Ureter (tissue), 1 donor: ENCODE results near the gene CHST11. TPM values are rescaled to one million over a fixed set of nuclear protein-coding genes. Genes with fewer than 3 reads are reported as not detected.

ENCODE experiments used
- DNase-seq: peaks from one replicate; pipeline ENCODE4 v3.0.0-alpha.2; 2020; ENCODE audit warnings: low spot score
- total RNA-seq: library from RNA; stranded (reverse); gene quantifications from one replicate; pipeline ENCODE4 v1.2.4, GENCODE V29; 2023
- donor health status: DM: yes; HTN: yes; CAD: no.

The CHST11 gene
- total RNA-seq, 1 donor from 2014 or later = 10.8 TPM

DNA sequence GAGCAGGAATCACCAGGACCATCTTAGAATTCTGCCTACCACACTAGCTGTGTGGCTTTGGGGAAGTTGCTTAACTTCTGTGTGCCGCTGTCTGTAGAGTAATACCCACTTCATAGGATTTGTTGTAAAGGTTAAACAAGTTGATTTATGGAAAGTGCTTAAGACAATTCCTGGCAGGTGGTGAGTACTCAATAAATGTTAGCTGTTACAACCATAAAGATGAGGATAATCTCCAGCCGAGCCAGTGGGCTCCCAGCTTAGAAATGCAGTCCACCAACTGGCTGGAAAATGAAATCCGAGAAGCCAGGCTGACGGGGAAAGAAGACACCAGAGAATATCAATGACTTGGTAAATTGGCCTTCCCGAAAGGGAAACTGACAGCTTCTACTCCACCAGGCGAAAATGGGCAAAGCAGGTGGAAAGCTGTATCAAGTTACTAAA lies 173.5 kb downstream of the CHST11 start:
- no peak for DNase-seq

DNA sequence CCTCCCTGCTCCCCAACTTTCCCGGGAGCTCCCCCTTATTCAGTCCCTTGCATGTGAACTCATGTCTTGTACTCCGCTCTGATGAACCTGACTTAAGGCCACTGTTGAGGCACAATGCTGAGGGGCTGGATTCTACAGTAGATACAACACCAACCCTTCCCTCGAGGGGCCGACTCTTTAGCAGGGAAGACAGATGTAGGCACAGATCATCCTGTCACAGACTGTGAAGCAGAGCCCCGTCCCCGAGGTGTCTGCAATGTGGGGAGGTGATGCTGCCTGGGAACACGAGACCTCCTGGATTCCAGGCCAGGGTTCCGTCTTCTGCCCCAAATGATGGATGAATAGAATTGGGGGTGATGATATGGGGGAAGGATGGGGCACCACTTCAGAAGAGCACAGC lies 175.1 kb downstream of the CHST11 start:
- DNase-seq = no peak

DNA sequence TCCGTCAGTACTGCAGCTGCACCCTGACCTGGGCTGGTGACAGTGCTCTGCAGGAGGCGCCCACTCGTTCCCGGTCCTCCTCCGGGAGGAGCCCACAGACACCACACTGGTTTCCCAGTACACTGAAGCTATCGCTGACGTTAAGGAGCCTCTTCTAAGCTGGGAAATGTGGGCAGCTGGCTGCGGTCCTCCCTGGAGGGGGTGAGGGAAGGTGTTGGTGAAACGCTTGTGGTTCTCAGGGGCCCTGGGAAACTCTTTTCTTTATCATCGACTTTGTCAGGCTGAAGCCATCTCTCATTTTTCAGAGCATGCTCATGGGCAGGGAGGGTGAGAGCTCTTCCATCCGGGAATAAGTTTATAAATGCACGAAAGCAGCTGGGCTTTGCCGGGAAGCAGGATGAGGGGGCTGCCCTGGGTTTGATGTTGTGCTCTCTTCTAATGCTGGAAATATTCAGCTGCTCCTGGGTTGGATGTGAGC lies 176.0 kb downstream of the CHST11 start:
- DNase-seq = no peak

DNA sequence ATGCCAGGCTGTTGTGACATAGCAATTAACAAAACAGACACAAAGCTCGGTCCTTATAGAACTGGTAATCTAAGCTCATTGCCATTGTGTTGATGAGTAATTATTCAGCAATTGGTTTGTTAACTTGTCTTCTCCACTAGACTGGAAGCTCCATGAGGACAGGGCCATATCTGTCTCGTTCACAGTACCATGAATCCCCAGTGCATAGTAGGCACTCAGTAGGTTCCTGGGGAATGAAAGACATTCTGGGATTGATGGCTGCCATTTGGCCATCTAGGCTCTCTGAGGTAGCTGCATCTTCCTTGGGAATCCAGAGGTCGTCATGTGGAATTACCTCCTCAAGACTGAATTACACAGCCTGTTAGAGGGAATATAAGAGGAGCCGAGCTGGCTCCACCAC lies 177.3 kb downstream of the CHST11 start:
- no peak for DNase-seq

DNA sequence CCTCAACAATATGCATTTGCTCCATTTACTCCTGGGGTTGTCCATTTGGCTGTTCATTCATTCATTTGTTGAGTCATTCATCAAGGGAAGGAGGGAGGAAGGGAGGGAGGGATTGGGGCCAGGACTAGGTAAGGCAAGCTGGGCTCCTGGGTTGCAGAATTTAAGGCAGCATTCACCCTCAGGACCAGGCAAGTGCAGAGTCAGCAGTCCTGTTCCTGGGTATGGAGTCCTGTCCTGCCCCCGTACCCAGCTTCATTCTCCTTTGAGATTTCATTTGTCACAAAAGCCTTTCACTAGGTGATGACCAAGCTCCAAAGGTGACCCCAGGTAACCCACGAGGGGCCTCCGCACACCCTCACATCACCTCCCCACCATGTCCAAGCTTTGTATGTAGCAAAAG lies 178.1 kb downstream of the CHST11 start:
- DNase-seq = no peak

DNA sequence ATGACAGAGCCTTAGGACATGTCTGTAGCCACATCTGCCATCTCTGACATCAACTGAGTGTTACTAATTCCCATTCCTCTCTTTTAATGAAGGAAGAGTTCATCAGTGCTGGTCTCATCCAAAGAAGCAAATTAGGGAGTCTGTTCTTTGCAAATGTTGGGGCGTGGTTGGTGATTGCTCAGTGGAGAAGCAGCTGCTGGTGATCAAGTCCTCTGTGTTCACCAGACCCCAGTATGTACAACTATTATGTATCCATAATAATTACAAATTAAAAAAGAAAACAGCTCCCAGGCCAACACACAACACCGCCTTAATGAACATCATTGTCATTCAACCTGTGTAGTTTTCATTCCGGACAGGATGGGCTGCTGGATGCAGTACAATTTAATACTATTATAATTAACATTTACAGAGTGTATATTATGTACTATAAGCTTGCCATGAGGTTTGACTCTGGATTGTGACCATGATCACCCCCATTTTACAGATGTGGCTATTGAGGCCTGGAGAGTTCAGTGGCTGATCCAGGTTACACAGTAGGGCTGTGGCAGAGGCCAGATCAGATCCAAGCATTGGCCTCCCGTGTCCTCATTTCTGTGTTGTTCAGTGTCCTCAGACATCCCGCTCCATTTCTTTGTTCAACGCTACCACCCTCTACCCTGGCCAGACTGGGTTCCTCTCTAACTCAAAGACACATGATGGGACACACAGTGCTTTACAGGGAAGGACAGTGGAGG lies 179.0 kb downstream of the CHST11 start:
- DNase-seq = no peak

DNA sequence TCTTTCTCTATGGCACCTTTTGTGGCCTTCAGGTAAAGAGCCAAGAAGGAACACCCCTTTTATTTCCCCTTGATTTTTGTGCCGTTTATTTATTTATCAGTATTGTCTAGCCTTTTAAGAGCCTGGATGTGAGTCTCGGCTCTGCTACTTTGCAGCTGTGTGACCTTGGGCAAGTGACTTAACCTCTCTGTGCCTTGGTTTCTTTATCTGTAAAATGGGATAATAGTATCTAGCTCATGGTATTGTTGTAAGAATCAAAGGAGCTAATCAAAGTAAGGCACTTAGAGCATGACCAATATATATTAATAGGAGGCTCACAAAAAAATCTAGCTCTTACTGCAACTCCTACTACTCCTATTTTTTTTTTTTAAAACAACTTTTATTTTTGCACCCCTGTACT lies 179.7 kb downstream of the CHST11 start:
- no peak for DNase-seq

DNA sequence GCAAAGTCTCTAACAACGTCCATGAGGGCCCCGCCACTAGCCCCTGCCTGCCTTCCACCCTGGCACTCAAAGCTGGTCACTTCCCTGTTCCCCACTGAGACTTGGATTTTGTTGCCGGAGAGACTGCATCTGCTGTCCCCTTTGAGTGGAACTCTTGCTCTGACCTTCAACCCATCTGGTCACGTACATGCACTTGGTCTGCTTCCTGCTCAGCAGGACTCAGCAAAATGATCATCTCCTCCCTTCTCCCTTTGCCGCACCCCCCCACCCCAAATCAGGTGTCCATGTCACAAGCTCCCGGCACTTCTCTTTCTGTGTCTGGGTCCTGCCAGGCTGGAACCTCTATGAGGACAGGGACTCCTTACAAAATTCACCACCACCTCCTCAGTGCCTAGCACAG lies 180.9 kb downstream of the CHST11 start:
- DNase-seq = no peak

DNA sequence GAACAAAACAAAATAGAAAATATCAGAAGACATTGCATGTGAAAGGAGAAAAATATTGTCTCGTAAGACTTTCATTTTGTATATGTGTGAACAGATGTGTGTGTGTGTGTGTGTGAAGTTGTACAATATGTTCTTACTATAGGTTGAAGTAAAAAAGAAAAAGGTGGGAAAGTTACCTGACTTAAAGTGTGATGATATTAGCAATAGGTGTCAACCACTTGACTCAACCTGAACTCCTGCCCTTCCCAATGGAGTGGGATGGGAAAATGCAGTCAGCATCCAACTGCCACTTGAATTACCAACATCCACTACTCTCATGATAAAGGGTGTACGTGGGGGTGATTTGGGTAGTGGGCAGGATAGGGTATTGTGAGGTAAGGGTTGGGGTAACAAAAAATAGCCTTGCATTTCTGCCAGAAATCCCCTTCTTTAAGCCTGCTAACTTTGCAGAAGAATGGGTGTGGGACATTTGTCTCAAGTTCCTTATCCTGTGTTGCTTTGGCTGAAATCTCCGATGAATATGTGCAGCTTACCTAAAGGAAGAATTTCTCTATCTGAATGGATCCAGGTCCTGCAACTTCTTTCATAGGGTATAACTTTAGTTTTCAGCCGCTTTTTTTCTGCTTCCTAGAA lies 181.6 kb downstream of the CHST11 start:
- DNase-seq = no peak

DNA sequence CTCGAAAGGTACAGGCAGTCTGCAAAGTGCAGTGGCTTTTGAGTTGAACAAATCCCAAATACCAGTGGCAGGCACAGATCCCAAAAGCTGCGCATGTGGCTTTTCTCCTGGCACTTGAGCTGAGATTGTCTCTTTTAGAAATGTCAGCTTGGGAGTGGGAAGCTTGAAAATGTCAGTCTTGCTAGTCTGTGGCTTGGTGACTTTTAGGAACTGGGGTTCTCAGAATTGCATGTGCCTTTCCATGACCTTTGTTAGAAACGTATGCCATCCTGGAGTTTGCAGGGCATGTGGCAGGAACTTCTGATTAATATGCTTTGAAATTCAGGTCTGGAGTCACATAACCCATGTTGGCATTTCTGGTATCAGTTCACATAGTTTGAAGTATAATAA lies 182.1 kb downstream of the CHST11 start:
- DNase-seq = no peak

DNA sequence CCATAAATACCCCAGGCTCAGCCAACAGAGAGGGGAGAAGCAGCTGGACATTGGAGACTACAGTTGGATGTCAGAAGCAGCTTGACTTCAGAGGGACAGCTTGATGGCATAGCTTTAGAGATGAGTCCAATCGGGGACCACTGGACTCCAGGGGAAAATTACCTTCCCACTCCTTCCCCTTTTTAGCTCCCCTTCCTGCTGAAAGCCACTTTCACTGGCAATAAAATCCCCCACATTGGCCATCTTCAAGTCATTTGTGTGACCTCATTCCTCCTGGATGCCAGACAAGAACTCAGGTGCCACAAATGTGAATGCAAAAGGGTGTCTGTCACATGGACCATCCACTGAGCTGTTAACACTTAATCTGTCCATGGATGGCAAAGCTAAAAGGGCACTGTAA lies 184.2 kb downstream of the CHST11 start:
- DNase-seq = no peak

DNA sequence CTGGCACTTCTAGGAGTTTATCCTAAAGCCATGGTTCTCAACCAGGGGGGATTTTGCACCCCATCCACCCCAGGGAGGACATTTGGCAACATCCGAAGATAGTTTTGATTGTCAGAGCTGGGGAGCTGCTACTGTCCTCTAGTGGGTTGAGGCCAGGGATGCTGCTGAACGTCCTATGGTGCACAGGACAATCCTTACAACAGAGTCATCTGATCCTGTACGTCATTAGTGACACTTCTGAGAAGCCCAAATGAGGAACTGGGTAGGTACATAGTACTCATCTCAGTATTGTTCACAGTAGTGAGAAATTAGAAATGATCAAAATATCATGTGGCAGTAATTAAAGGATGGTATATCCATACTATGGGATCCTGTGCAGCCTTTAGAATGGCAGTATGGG lies 185.1 kb downstream of the CHST11 start:
- DNase-seq = no peak

DNA sequence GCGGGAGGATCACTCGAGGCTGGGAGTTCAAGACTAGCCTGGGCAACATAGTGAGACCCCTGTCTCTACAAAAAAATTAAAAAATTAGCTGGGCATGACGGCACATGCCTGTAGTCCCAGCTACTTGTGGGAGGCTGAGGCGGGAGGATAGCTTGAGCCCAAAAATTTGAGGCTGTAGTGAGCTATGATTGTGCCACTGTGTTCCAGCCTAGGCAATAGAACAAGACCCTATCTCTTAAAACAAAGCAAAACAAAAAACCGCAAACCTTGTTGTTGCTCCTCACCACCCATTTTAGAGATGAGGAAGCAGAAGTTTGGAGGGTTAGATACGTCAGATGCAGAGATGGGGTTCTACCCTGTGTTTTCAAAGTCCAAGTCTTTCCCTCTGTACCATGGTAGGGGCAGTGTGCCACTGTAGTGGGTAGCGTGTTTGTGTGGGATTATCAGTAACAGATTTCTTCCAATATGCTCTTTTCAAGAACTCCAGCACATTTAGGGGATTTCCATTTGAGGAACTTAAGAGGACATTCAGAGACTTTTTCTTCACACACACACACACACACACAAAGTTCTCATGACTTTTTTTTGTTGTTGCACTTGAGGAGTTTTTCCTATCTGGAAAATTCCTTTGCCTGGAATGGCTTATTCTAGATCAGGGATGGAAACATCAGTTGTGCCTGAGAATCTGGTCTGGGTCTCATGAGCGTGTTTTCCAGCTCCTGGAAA lies 186.5 kb downstream of the CHST11 start:
- DNase-seq = no peak

DNA sequence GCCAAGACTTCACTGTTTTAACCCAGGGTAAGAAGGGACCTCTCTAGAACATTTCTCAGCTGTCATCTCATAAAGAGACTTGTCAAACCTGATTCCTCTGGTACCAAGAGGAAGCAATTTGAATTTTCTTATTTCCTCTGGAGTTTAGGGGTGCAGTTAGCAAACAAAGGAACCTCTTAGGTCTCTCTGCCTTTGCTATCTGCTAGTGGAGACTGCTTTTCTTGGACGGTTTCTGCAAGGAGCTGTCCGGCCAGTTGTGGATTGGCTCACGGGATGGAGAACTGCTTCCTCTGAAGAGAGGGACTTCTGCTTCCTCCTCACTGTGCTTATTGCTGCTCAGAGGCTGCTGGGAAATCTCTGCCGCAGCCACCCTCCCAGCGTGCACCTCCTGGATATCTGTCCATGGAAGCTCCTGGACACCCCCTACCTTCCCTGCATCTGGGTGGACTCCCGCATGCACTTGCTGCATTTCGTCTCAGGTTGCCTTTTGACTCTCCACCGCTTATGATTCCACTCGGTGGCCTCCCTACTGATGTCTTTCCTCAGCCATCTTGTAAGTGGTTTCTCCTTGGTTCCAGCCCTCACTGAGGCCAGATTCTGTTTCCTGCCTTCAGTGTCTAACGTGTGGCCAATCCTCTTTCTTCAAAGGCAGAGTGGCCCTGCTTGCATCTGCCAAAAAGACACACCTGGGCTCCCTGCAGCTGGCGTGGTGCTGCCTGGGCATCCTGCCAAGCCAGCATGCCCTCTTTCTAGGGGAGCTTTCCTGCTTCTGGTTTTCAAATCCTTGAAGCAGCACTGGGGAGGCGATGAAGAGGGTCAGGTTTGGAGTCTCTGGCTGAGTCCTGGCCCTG lies 187.3 kb downstream of the CHST11 start:
- no peak for DNase-seq

DNA sequence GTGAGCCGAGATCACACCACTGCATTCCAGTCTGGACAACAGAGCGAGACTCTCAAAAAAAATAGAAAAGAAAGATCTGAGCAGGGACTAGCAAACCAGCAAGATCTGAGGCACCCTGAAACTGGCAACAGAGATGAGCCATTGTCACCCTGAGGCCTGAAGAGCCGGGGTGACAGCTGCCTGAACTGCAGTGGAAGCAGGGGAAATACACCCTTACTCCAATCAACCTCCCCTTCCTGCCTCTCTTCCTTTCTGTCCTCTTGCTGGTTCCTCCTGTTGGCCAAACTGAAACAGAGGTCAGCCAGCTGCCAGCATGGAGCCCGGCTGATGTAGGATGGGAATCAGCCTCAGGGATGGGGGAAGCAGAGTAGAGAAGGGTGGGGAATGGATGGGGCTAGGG lies 192.0 kb downstream of the CHST11 start:
- no peak for DNase-seq

DNA sequence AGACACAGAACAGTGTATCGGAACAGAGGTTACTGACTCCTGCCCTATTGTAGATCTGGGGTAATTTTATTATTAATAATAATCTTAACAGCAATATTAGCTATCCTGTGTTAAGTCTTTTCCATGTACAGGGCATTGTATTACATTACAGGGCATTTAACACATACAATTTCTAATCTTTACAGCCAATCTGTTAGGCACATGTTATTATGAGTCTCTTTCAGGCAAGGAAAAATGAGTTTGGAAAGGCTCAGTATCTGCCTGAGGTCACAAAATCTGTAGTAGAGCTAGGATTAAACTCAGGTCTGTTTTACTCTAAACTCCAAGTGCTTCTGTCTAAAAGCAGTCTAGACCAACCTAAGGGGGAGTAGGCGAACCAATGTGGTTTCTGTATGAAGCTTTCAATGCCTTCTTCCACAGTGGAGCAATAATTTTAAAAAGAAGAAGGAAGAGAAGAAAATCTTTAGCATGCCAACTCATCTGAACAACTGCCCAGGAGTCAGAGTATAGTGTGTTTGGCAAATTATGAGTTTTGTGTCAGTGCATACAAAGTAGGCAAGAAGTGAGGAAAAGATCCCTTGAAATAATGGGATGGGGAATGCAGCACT lies 192.6 kb downstream of the CHST11 start:
- no peak for DNase-seq

DNA sequence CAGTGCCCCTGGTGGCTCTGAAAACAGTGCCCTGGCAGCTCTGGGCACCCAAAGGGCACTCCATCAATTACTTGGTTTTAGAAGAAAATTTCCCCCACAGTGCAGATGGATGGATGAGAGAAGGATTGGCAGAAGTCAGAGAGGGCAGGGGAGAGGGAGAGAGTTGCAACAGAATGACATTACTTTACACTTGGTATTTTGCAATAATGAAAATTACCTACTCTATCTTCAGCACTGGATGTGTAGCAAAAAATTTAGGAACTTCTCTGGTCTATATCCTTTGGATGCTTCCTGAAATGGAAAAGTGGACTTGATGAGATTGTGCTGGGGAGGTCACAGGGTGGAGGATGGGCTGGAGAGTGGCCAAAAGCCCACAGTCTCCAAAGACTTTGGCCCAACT lies 193.2 kb downstream of the CHST11 start:
- DNase-seq = no peak

DNA sequence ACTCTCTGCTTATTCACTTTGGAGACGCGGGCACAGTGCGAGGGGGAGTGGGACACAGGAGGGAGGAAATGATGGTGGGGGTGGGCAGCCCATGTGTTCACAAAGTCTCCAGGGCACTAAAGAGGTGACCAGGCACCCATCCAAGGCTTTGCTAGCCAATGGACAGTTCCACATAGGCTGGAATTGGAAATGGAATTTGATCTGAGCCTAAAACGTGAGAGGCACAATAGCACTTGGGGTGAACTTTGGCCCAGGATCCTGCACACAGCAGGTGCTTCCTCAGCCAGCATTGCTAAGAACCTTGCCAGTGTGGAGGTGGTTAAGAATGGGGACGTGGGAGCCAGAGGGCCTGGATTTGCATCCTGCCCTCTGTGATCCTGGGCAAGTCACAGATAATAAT lies 193.8 kb downstream of the CHST11 start:
- DNase-seq = no peak

DNA sequence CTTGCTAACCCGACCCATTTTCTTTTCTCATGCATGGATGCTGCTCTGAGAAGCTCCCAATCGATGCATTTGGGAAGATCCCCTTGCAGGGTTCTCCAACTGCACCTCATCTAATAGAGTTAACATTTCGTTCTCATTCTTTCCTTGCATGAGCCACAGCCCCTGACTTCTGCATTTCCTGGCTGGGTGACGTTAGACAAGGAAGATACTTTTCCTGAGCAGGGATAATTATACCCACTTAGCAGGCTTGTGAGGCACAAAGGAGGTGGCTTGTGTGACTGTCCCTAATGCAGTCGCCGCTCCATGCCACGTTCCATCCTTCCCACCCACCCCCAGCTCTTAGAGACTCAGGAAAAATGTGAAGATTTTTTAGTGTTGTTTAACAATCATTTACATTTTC lies 195.1 kb downstream of the CHST11 start:
- DNase-seq = no peak

DNA sequence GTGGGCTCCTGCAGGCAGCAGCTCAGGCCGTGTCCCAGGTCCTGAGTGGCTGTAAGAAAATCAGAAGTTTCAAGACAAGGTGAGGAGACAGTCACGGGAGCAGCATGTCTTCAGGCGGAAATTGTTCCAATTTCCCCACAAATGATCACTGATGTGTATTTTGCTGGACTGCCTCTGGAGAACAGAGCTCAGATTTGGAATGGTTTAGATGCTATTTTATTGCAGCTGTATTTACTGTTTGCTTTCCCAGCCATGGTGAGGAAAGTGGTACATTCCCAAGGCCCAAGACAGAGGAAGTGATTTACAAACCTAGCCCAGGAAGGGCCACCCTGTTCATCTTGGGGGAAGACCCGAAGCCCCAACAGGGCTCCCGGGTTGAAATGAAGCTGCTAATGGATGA lies 195.6 kb downstream of the CHST11 start:
- no peak for DNase-seq

DNA sequence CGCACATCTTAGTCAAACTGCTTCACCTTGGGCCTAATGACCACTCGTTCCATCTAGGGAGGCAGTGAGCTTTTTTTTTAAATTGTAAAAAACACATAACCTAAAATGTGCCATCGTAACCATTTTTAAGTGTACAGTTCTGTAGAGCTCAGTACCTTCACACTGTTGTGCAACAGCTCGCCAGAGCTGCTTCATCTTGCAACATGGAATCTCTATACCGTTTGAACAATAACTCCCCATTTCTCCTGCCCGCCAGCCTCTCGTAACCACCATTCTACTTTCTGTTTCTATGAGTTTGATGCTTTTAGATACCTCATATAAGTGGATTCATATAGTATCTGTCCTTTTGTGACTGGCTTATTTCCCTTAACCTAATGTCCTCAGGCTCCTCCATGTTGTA lies 196.2 kb downstream of the CHST11 start:
- DNase-seq = no peak
